LoVo (cell line): ENCODE measurements around the gene SLC7A7.
"Not testable (repeated sequence)": the region's sequence is repeated elsewhere in the genome, so short reads cannot be mapped to it uniquely, and the experiment has no call there.

Experiments
- DNase-seq: peaks from one replicate; pipeline ENCODE4 v3.0.0-alpha.2; 2016; ENCODE audit warnings: low spot score

SLC7A7 gene

GRCh38 chr14:22820731-22821130 lies 5.5 kb upstream of the SLC7A7 start:
- DNase-seq, result no peak

GRCh38 chr14:22819151-22819988 lies 4.1 kb upstream of the SLC7A7 start:
- no peak for DNase-seq

GRCh38 chr14:22814373-22814772 lies 862 bp downstream of the SLC7A7 start:
- DNase-seq, result no peak

GRCh38 chr14:22813145-22813544 lies 2.1 kb downstream of the SLC7A7 start:
- DNase-seq, result no peak

GRCh38 chr14:22812744-22813143 lies 2.5 kb downstream of the SLC7A7 start:
- no peak for DNase-seq

GRCh38 chr14:22811722-22812121 lies 3.5 kb downstream of the SLC7A7 start:
- no peak for DNase-seq

- no peak for DNase-seq
Observed at GRCh38 chr14:22808388-22809209, 6.6 kb downstream of the SLC7A7 start.

- DNase-seq, result peak; percentile 77
Observed at GRCh38 chr14:22807432-22808087, 7.7 kb downstream of the SLC7A7 start.

- not testable (repeated sequence) for DNase-seq
Observed at GRCh38 chr14:22805235-22805634, 10.0 kb downstream of the SLC7A7 start.

- no peak for DNase-seq
Observed at GRCh38 chr14:22803687-22803974, 11.6 kb downstream of the SLC7A7 start.

GRCh38 chr14:22802860-22803686 lies 12.2 kb downstream of the SLC7A7 start:
- DNase-seq, result no peak

GRCh38 chr14:22801716-22802115 lies 13.5 kb downstream of the SLC7A7 start:
- DNase-seq, result no peak

- DNase-seq, result no peak
Observed at GRCh38 chr14:22800346-22800745, 14.9 kb downstream of the SLC7A7 start.

GRCh38 chr14:22798528-22798927 lies 16.7 kb downstream of the SLC7A7 start:
- DNase-seq, result no peak

GRCh38 chr14:22797017-22797917 lies 18.0 kb downstream of the SLC7A7 start:
- no peak for DNase-seq

GRCh38 chr14:22796087-22796707 lies 19.0 kb downstream of the SLC7A7 start:
- no peak for DNase-seq

- no peak for DNase-seq
Observed at GRCh38 chr14:22794551-22794951, 20.7 kb downstream of the SLC7A7 start.

- no peak for DNase-seq
Observed at GRCh38 chr14:22793976-22794375, 21.3 kb downstream of the SLC7A7 start.

GRCh38 chr14:22793550-22793949 lies 21.7 kb downstream of the SLC7A7 start:
- DNase-seq, result not testable (repeated sequence)

GRCh38 chr14:22792158-22792557 lies 23.1 kb downstream of the SLC7A7 start:
- DNase-seq, result no peak
